Measurements from ENCODE around the gene NFE2L2. TPM values are rescaled to one million over a fixed set of nuclear protein-coding genes. Genes with fewer than 3 reads are reported as not detected.

The NFE2L2 gene
- total and polyA plus RNA-seq, 2 experiments from 2014 or later: 35.0 to 39.1 TPM

DNA sequence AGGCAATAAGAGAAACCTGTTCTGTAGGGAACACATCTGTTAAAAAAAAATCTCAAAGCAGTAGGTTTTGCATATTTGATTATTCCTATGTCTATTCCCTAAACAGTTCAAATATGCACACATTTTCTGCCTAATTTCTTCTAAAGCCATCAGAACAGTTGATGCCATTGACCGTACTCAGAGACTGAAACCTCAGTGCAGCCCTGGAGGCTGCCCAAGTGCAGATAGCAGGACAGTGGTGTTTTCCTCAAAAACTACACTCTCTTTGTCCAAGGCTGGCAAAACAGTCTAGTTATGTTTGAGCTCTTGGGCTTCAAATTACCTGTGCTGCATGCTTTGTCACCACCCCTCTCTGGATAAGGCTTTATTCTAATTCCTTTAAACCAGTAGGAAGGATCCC, 23.3 kb upstream of the NFE2L2 start (continued):
- no peak for TF ChIP-seq ZNF462 (CRISPR knock-in tag; IDR thresholded peaks at IDR 0.05)
- TF ChIP-seq, protein P1, sequence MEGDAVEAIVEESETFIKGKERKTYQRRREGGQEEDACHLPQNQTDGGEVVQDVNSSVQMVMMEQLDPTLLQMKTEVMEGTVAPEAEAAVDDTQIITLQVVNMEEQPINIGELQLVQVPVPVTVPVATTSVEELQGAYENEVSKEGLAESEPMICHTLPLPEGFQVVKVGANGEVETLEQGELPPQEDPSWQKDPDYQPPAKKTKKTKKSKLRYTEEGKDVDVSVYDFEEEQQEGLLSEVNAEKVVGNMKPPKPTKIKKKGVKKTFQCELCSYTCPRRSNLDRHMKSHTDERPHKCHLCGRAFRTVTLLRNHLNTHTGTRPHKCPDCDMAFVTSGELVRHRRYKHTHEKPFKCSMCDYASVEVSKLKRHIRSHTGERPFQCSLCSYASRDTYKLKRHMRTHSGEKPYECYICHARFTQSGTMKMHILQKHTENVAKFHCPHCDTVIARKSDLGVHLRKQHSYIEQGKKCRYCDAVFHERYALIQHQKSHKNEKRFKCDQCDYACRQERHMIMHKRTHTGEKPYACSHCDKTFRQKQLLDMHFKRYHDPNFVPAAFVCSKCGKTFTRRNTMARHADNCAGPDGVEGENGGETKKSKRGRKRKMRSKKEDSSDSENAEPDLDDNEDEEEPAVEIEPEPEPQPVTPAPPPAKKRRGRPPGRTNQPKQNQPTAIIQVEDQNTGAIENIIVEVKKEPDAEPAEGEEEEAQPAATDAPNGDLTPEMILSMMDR (conservative IDR thresholded peaks at IDR 0.05; ENCODE audit: low read depth in 2 of 2): no peak

GRCh38 chr2:177285892-177286715, 21.6 kb upstream of the NFE2L2 start:
- no peak overlapping the region for H3K27ac Mint-ChIP-seq
- DNase-seq (ENCODE audit: low spot score) (no peak), ATAC-seq (no peak)
- no peak overlapping the region for H3K4me3 ChIP-seq
- TF ChIP-seq JUNB (IDR thresholded peaks at IDR 0.05; ENCODE audit: unreplicated experiment): no peak
- TF ChIP-seq EZH2 (IDR thresholded peaks at IDR 0.05; ENCODE audit: low read depth, unreplicated experiment): no peak
- TF ChIP-seq ZNF462 (CRISPR knock-in tag; IDR thresholded peaks at IDR 0.05): no peak
- no peak for TF ChIP-seq STAT1 (IDR thresholded peaks at IDR 0.05; ENCODE audit: unreplicated experiment)
- no peak overlapping the region for H3K4me2 ChIP-seq
- H3K36me3 ChIP-seq (ENCODE audit: insufficient read depth): no peaks in the 10 kb centered on the region
- H3F3A ChIP-seq (replicated peaks; ENCODE audit: low read depth): no peaks in the 10 kb centered on the region
- no peak overlapping the region for H2AFZ ChIP-seq
- H3K27ac ChIP-seq (ENCODE audit: low read depth): no peak overlapping the region
- no peaks in the 10 kb centered on the region for H4K20me1 ChIP-seq (replicated peaks; ENCODE audit: insufficient read depth)
- no peak overlapping the region for H3K4me3 Mint-ChIP-seq
- H3K79me2 ChIP-seq (replicated peaks; ENCODE audit: insufficient read depth): no peaks in the 10 kb centered on the region
- H3K36me3 Mint-ChIP-seq (ENCODE audit: low read depth): no peaks in the 10 kb centered on the region
- no peaks in the 10 kb centered on the region for H3K9me3 Mint-ChIP-seq
- peaks cover 3% of the 10 kb centered on the region for H3K27me3 Mint-ChIP-seq (ENCODE audit: insufficient read depth, low read depth, poor library complexity)
- H3K4me1 Mint-ChIP-seq: peaks cover 6% of the 10 kb centered on the region; the same call in 2 of the 3 replicates
- peaks cover 3% of the 10 kb centered on the region; the same call in 1 of the 2 replicates for H3K9me2 ChIP-seq (ENCODE audit: insufficient read depth)
- no peaks in the 10 kb centered on the region for H3K4me1 ChIP-seq (ENCODE audit: insufficient read depth)
- H3K27me3 ChIP-seq (ENCODE audit: insufficient read depth): no peaks in the 10 kb centered on the region

Data from GM23338 (cell line).